ENCODE results near the gene DNAAF9. TPM values are rescaled to one million over a fixed set of nuclear protein-coding genes. Genes with fewer than 3 reads are reported as not detected.

DNAAF9 gene
- total and polyA plus RNA-seq, 9 donors: 10.3 to 20.3 (median 17.5) TPM

DNA sequence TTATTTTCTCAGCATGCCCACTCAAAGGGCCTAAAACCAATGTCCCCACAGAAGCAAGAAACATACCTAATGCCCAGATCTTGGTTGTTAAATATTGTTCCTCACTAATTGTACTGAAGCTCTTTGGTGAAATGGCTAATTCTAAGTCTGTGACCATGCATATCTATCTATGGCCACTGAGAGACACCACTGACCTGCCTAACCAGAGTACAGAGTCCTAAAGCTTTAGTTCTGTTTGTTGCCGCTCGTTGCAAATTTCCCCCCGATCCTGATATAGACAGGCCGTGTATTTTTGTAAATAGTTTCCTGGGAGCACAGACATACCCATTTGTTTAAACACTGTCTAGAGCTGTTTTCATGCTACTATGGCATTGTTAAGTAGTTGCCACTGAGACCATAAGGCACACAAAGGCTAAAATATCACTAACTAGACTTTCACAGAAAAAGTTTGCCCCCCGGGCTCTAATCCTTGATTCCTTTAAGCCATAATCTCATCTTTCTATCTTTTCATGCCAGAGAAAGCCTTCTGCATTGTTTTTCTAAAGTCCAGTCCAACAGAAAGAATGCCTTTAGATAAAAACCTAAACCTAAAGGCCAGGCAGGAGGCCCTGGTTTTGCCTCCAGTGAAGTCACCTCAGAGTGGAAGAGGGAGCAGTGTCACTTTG is 48.7 kb downstream of the DNAAF9 start:
- intact Hi-C loops (cut with DNase I): no loop called here
- TF ChIP-seq EP300 (IDR thresholded peaks at IDR 0.05) (no peak), POLR2A (IDR thresholded peaks at IDR 0.05) (no peak)
- TF ChIP-seq, protein P1, sequence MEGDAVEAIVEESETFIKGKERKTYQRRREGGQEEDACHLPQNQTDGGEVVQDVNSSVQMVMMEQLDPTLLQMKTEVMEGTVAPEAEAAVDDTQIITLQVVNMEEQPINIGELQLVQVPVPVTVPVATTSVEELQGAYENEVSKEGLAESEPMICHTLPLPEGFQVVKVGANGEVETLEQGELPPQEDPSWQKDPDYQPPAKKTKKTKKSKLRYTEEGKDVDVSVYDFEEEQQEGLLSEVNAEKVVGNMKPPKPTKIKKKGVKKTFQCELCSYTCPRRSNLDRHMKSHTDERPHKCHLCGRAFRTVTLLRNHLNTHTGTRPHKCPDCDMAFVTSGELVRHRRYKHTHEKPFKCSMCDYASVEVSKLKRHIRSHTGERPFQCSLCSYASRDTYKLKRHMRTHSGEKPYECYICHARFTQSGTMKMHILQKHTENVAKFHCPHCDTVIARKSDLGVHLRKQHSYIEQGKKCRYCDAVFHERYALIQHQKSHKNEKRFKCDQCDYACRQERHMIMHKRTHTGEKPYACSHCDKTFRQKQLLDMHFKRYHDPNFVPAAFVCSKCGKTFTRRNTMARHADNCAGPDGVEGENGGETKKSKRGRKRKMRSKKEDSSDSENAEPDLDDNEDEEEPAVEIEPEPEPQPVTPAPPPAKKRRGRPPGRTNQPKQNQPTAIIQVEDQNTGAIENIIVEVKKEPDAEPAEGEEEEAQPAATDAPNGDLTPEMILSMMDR (IDR thresholded peaks at IDR 0.05): no peak
- Histone ChIP-seq H3K4me1 (ENCODE audit: insufficient read depth) (no peaks in the 10 kb centered on the region), H3K27me3 (no peaks in the 10 kb centered on the region), H3K27ac (no peak overlapping the region), H3K9me3 (no peaks in the 10 kb centered on the region), H3K36me3 (no peaks in the 10 kb centered on the region), H3K4me3 (no peak overlapping the region)
- 86 to 91% (median 86%) methylated on average over 5 of the region's 5 CpGs for WGBS, 3 donors
- no peak for DNase-seq

Small RNAs within 50 kb of the gene (small RNA-seq; reads per million reads assigned to genes)
- gene RF00012 (not detected), gene RNU6-1019P (not detected)

Other genes with a start within 250 kb of the DNAAF9 start
- 10 to 100 TPM in 5 of 7 donors, 1 to 10 TPM in 2; 8.8 to 13.2 (median 11.8) TPM for gene FASTKD5, start 247.8 kb downstream of the DNAAF9 start, total RNA-seq
- 10 to 100 TPM in 1 of 2 donors, 1 to 10 TPM in 1; 9.4 to 15.2 TPM for gene FASTKD5, start 247.8 kb downstream of the DNAAF9 start, polyA plus RNA-seq
- gene UBOX5, start 247.8 kb downstream of the DNAAF9 start, total RNA-seq: 10 to 100 TPM in 1 of 7 donors, 1 to 10 TPM in 6; 4.2 to 10.2 (median 7.3) TPM
- 1 to 10 TPM; 5.2 to 5.5 TPM for gene UBOX5, start 247.8 kb downstream of the DNAAF9 start, polyA plus RNA-seq
- gene LZTS3, start 234.1 kb downstream of the DNAAF9 start, total RNA-seq: 10 to 100 TPM; 13.2 to 27.4 (median 18.2) TPM
- 10 to 100 TPM in 1 of 2 donors, 1 to 10 TPM in 1; 4.2 to 22.8 TPM for gene LZTS3, start 234.1 kb downstream of the DNAAF9 start, polyA plus RNA-seq
- gene DDRGK1, start 203.0 kb downstream of the DNAAF9 start, total RNA-seq: 10 to 100 TPM; 44.2 to 63.9 (median 52.5) TPM
- 10 to 100 TPM; 38.5 to 60.6 TPM for gene DDRGK1, start 203.0 kb downstream of the DNAAF9 start, polyA plus RNA-seq
- 10 to 100 TPM; 19.2 to 55.3 (median 37.3) TPM for gene ITPA, start 198.2 kb downstream of the DNAAF9 start, total RNA-seq
- 10 to 100 TPM; 15.8 to 29.7 TPM for gene ITPA, start 198.2 kb downstream of the DNAAF9 start, polyA plus RNA-seq
- 10 to 100 TPM in 1 of 7 donors, 1 to 10 TPM in 2, under 1 TPM in 3, not detected in 1; 0.12 to 10.2 (median 1.3) TPM for gene SLC4A11, start 168.5 kb downstream of the DNAAF9 start, total RNA-seq
- gene SLC4A11, start 168.5 kb downstream of the DNAAF9 start, polyA plus RNA-seq: under 1 TPM; 0.17 to 0.55 TPM
- 10 to 100 TPM; 13.1 to 34.3 (median 23.6) TPM for gene ATRN, start 63.3 kb upstream of the DNAAF9 start, total RNA-seq
- 10 to 100 TPM; 10.3 to 46.2 TPM for gene ATRN, start 63.3 kb upstream of the DNAAF9 start, polyA plus RNA-seq